Measurements from ENCODE around the gene OPCML.

OPCML gene

DNA sequence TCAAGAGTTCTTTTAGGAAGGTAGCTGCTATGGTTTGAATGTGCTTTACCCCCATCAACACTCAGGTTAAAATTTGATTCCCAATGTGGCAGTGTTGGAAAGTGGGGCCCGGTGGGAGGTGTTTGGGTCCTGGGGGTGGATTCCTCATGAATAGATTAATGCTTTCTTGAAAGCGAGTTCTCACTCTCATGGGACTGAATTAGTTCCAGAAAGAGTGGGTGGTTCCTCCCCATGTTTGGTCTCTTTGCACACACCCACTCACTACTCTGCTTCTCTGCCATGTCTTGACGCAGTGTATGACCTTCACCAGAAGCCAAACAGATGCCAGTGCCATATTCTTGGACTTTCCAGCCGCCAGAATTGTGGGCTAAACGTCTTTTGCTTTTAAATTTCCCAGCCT lies 394.4 kb downstream of the OPCML start:
- no peak for ATAC-seq
- TF ChIP-seq, protein P1, sequence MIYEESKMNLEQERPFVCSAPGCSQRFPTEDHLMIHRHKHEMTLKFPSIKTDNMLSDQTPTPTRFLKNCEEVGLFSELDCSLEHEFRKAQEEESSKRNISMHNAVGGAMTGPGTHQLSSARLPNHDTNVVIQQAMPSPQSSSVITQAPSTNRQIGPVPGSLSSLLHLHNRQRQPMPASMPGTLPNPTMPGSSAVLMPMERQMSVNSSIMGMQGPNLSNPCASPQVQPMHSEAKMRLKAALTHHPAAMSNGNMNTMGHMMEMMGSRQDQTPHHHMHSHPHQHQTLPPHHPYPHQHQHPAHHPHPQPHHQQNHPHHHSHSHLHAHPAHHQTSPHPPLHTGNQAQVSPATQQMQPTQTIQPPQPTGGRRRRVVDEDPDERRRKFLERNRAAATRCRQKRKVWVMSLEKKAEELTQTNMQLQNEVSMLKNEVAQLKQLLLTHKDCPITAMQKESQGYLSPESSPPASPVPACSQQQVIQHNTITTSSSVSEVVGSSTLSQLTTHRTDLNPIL (CRISPR knock-in tag; IDR thresholded peaks at IDR 0.05; ENCODE audit: low read depth): no peak
- TF ChIP-seq ZNF565 (CRISPR knock-in tag; conservative IDR thresholded peaks at IDR 0.05; ENCODE audit: low read depth): no peak
- TF ChIP-seq ZNF70 (CRISPR knock-in tag; IDR thresholded peaks at IDR 0.05): no peak
- TF ChIP-seq CSDC2 (CRISPR knock-in tag; IDR thresholded peaks at IDR 0.05): no peak
- TF ChIP-seq TOX (CRISPR knock-in tag; IDR thresholded peaks at IDR 0.05; ENCODE audit: borderline replicate concordance): no peak
- no peak for TF ChIP-seq ZC3H10 (CRISPR knock-in tag; IDR thresholded peaks at IDR 0.05)
- TF ChIP-seq ESRRG (CRISPR knock-in tag; IDR thresholded peaks at IDR 0.05): no peak
- no peak for TF ChIP-seq OSR1 (CRISPR knock-in tag; IDR thresholded peaks at IDR 0.05)
- TF ChIP-seq, protein P2, sequence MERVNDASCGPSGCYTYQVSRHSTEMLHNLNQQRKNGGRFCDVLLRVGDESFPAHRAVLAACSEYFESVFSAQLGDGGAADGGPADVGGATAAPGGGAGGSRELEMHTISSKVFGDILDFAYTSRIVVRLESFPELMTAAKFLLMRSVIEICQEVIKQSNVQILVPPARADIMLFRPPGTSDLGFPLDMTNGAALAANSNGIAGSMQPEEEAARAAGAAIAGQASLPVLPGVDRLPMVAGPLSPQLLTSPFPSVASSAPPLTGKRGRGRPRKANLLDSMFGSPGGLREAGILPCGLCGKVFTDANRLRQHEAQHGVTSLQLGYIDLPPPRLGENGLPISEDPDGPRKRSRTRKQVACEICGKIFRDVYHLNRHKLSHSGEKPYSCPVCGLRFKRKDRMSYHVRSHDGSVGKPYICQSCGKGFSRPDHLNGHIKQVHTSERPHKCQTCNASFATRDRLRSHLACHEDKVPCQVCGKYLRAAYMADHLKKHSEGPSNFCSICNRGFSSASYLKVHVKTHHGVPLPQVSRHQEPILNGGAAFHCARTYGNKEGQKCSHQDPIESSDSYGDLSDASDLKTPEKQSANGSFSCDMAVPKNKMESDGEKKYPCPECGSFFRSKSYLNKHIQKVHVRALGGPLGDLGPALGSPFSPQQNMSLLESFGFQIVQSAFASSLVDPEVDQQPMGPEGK (CRISPR knock-in tag; IDR thresholded peaks at IDR 0.05; ENCODE audit: borderline replicate concordance): no peak
- TF ChIP-seq GLIS3 (CRISPR knock-in tag; IDR thresholded peaks at IDR 0.05): no peak
- TF ChIP-seq ARNTL (CRISPR knock-in tag; IDR thresholded peaks at IDR 0.05; ENCODE audit: borderline replicate concordance, low read depth): no peak
- no peak for TF ChIP-seq PPARA (CRISPR knock-in tag; IDR thresholded peaks at IDR 0.05; ENCODE audit: borderline replicate concordance)
- no peak for TF ChIP-seq ISL1 (CRISPR knock-in tag; IDR thresholded peaks at IDR 0.05)
- TF ChIP-seq, protein P3, sequence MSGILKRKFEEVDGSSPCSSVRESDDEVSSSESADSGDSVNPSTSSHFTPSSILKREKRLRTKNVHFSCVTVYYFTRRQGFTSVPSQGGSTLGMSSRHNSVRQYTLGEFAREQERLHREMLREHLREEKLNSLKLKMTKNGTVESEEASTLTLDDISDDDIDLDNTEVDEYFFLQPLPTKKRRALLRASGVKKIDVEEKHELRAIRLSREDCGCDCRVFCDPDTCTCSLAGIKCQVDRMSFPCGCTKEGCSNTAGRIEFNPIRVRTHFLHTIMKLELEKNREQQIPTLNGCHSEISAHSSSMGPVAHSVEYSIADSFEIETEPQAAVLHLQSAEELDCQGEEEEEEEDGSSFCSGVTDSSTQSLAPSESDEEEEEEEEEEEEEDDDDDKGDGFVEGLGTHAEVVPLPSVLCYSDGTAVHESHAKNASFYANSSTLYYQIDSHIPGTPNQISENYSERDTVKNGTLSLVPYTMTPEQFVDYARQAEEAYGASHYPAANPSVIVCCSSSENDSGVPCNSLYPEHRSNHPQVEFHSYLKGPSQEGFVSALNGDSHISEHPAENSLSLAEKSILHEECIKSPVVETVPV (CRISPR knock-in tag; IDR thresholded peaks at IDR 0.05): no peak
- no peak for TF ChIP-seq ZFP30 (CRISPR knock-in tag; IDR thresholded peaks at IDR 0.05)
- no peak for TF ChIP-seq ZFP3 (CRISPR knock-in tag; IDR thresholded peaks at IDR 0.05)
- no peak for TF ChIP-seq RARB (CRISPR knock-in tag; IDR thresholded peaks at IDR 0.05)
- TF ChIP-seq, protein P4, sequence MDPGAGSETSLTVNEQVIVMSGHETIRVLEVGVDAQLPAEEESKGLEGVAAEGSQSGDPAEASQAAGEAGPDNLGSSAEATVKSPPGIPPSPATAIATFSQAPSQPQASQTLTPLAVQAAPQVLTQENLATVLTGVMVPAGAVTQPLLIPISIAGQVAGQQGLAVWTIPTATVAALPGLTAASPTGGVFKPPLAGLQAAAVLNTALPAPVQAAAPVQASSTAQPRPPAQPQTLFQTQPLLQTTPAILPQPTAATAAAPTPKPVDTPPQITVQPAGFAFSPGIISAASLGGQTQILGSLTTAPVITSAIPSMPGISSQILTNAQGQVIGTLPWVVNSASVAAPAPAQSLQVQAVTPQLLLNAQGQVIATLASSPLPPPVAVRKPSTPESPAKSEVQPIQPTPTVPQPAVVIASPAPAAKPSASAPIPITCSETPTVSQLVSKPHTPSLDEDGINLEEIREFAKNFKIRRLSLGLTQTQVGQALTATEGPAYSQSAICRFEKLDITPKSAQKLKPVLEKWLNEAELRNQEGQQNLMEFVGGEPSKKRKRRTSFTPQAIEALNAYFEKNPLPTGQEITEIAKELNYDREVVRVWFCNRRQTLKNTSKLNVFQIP (CRISPR knock-in tag; IDR thresholded peaks at IDR 0.05; ENCODE audit: borderline replicate concordance, low read depth): no peak
- TF ChIP-seq ZNF8 (CRISPR knock-in tag; IDR thresholded peaks at IDR 0.05): no peak

DNA sequence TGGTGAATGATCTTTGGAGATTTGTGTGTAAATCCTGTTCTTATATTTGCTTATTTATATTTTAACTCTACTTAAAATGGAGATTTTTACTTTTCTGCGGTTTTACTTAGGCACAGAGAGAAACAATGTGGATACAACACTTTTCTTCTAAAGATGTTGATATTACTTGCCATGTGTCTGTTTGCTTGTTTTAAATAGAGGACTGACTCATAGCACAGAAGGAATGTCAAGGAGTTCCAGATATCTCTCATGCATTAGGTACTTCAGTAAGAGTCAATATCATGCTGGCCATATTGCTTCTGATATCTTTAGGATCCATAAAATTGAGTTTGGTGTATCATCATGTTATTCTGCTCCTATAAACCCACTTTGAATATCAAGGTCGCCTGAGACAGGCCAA lies 395.0 kb downstream of the OPCML start:
- ATAC-seq: no peak
- TF ChIP-seq SNAI2 (CRISPR knock-in tag; IDR thresholded peaks at IDR 0.05): no peak
- TF ChIP-seq, protein P1 (CRISPR knock-in tag; IDR thresholded peaks at IDR 0.05; ENCODE audit: low read depth): no peak
- no peak for TF ChIP-seq OSR1 (CRISPR knock-in tag; IDR thresholded peaks at IDR 0.05)
- TF ChIP-seq ZC3H10 (CRISPR knock-in tag; IDR thresholded peaks at IDR 0.05): no peak
- TF ChIP-seq, protein P4 (CRISPR knock-in tag; IDR thresholded peaks at IDR 0.05; ENCODE audit: borderline replicate concordance, low read depth): no peak
- TF ChIP-seq ARNTL (CRISPR knock-in tag; IDR thresholded peaks at IDR 0.05; ENCODE audit: borderline replicate concordance, low read depth): no peak
- no peak for TF ChIP-seq GLIS3 (CRISPR knock-in tag; IDR thresholded peaks at IDR 0.05)
- no peak for TF ChIP-seq ISL1 (CRISPR knock-in tag; IDR thresholded peaks at IDR 0.05)
- TF ChIP-seq ZNF70 (CRISPR knock-in tag; IDR thresholded peaks at IDR 0.05): no peak
- no peak for TF ChIP-seq CSDC2 (CRISPR knock-in tag; IDR thresholded peaks at IDR 0.05)

DNA sequence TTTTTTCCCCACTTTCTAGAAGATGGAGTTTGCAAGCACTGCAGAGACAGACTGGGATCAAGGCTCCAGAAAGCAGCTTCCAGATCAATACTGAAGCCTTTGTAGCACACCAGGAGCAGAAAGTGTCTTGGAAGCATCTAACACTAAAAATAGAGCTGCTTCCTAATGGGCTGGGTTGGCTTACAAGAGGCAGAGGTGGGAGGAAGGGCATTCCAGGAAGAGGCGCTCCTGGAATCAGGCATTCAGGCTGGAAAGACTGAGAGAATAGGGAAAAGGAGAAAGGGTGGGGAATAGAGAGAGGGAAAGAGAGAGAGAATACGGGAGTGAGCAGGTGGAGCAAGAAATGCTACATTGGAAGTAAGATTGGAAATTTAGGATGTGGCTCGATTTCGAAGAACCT lies 395.9 kb downstream of the OPCML start:
- TF ChIP-seq OSR1 (CRISPR knock-in tag; IDR thresholded peaks at IDR 0.05) (no peak), TCF4 (CRISPR knock-in tag; IDR thresholded peaks at IDR 0.05; ENCODE audit: borderline replicate concordance) (no peak), TOX (CRISPR knock-in tag; IDR thresholded peaks at IDR 0.05; ENCODE audit: borderline replicate concordance) (no peak), CSDC2 (CRISPR knock-in tag; IDR thresholded peaks at IDR 0.05) (no peak), ZNF565 (CRISPR knock-in tag; conservative IDR thresholded peaks at IDR 0.05; ENCODE audit: low read depth) (no peak), RARB (CRISPR knock-in tag; IDR thresholded peaks at IDR 0.05) (no peak), ESRRG (CRISPR knock-in tag; IDR thresholded peaks at IDR 0.05) (no peak), SNAI2 (CRISPR knock-in tag; IDR thresholded peaks at IDR 0.05) (no peak), ZFP3 (CRISPR knock-in tag; IDR thresholded peaks at IDR 0.05) (no peak)
- TF ChIP-seq, protein P4 (CRISPR knock-in tag; IDR thresholded peaks at IDR 0.05; ENCODE audit: borderline replicate concordance, low read depth): no peak
- TF ChIP-seq, protein P2 (CRISPR knock-in tag; IDR thresholded peaks at IDR 0.05; ENCODE audit: borderline replicate concordance): no peak

More for the DNA sequence above, 395.9 kb downstream of the OPCML start:
- ATAC-seq: no peak

Data from SK-N-SH treated with all-trans-retinoic acid at 6 μM for 48 hours (cell line).